HG03159 (cell line): ENCODE measurements around the gene BACE1.
"Not testable (repeated sequence)": the region's sequence is repeated elsewhere in the genome, so short reads cannot be mapped to it uniquely, and the experiment has no call there.

Source experiments
- ATAC-seq: cut with Tn5 transposase; IDR thresholded peaks from one replicate; pipeline ENCODE4 v1.9.1; 2021; ENCODE audit warnings: mild to moderate bottlenecking, moderate library complexity; ENCODE audit not compliant: unreplicated experiment

Gene BACE1

DNA sequence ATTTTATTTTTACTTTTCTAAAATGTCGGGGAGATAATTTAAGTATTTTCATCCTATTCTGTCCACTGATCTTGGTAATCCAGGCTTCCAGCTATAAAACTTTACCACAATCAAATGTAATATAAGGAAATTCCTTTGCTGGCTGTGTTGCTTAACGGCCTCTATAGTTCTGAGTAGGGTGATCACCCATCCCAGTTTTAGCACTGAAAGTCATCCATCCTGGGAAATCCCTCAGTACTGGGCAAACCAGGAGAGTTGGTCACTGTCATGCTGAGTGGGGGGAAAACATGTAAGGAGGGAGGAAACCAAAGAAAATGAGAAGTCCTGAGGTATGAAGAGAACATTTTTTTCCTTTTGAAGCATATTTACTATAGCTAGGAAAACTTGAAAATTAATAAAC is 37.7 kb downstream of the BACE1 start:
- no peak for ATAC-seq

DNA sequence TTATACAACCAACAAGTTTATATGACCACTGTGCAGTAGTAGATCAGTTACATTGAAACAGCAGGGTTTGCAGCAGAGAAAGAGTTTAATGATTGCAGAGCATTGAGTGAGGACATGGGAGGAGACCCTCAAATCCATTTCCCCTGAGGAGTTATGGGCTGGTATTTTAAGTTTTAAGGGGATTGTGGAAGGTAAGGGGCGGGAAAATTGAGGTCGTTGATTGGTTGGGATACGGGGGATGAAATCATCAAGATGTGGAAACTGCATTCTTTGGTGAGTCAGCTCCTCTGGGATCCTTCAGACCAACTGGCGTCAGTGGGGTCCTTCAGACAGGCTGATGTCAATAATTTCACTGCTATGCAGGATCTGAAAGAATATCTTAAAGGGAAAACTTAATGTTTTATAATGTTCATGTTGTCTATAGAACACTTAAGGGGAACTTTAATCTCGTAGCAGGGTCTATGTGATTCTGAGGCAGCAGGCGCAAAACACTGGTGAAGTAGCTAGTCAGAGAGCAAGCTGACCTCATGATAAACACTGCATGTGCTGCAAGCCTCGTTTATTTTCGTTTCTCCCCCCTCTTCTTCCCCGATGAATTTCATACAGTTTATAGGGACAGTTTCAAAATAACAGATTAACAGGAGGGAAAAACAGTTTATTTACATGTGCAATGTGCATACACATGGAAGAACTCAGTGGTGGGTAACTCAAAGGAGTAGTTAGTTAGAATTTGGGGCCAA is 42.3 kb downstream of the BACE1 start:
- ATAC-seq = no peak

DNA sequence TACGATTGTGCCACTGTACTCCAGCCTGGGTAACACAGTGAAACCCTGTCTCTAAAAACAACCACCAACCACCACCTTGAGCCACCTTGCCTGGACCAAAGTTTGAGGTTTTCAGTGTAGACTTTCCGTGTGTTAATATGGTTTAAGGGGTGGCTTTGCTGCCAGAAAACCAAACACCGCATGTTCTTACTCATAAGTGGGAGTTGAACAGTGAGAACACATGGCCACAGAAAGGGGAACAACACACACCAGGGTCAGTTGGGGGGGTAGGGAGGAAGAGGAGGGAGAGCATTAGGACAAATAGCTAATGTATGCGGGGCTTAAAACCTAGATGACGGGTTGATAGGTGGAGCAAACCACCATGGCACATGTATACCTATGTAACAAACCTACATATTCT is 43.9 kb downstream of the BACE1 start:
- ATAC-seq = not testable (repeated sequence)

DNA sequence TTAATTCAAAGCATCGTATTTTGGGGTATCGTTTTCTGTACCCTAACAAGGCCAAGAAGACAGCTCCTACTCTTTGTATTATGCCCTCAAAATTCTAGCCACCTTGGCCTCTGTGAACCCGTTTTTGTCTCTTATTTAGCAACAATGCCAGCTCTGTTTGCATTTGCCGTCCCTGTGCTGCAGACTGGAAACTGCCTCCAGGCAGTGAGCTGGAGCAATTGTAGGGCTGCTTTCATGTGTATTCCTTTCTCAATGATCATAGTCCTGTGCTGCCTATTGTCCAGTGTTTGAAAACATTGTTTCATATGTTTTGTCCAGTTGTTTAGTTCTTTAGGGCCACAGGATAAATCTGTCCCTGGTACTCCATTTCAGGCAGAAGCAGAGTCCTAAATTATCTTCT is 44.8 kb downstream of the BACE1 start:
- no peak for ATAC-seq

DNA sequence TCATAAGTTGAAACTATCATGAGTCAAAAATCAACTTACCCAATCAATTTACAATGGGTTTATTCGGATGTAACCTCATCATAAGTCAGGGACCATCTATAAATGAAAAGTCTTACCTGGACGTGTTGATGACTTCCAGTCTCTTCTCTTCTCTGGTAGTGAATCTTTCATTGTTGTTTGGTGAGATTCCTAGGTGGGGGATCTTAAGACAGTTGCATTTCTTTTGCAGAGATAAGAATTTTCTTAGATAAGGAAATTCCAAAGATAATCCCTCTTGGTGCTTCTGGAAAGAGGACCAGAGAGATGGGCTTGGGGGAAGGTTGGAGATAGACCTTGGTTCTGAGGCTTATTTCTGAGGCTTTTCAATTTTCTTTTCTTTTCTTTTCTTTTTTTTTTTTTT is 46.2 kb downstream of the BACE1 start:
- ATAC-seq = no peak

DNA sequence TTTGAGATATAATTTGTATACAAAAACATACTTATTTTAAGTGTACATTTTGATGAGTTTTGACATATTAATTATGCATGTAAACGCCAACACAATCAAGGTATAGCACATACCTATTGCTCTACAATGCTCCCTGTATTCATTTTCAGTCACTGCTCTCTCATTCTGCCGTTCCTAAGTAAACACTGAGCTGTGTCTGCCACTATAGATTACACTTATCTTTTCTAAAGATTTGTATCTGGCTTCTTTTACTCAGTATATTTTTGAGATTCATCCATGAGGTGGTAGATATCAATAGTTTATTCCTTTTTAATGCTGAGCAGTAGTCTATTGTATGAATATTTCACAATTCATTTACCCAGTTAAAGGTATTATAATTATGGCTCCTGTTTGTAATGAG is 50.3 kb downstream of the BACE1 start:
- no peak for ATAC-seq

DNA sequence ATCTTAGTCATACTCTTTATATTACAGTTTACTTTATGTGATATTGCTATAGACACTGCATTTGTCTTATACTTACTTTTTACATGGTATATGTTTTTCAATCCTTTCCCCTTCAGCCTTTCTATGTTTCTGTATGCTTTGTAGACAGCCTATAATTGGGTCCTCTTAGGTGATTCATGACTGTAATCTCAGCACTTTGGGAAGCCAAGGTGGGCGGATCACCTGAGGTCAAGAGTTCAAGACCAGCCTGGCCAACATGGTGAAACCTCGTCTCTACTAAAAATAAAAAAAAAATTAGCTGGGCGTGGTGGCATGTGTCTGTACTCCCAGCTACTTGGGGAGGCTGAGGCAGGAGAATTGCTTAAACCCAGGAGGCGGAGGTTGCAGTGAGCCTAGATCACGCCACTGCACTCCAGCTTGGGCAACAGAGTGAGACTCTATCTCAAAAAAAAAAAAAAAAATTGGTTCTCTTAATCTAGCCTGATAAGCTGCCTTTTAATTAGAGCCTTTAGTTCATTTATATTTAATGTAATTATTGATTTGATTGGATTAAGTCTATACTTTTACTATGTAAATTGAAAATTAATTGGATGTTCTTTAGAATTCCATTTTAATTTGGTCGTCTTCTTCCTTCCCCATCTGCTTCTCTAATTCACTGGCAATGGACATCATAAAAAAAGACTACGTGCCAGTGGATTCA is 51.3 kb downstream of the BACE1 start:
- ATAC-seq = not testable (repeated sequence)

DNA sequence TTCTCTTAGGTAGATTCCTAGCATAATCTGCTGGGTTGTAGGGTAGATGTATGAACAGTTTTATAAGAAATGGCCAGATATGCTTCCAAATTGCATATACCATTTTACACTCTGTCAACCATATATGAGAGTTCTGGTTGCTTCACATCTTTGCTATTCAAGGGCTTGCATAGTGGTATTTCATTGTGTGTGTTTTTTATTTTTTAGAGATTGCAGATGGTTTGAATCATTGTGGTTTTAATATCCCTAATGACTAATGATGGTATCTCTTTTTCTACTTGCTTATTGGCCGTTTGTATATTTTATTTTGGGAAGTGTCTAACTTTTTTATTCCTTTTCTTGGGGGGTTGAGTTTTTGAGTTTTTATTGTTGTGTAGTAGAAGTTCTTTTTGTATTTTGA is 56.6 kb downstream of the BACE1 start:
- no peak for ATAC-seq

DNA sequence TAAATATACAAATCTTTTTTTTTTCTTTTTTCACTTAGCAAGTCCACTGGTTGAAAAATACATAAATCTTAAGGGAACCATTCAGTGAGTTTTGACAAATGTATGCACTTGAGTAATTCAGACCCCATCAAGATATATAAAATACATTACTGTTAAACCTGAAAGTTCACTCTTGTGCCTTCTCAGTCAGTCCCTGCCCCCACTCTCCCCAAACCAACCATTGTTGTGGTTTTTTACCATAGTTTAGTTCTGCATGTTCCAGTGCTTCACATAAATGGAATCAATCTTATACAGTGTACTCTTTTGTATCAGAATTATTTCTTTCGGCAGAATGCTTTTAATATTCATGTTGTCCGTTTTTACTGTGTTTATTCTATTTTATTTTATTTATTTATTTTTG is 57.5 kb downstream of the BACE1 start:
- no peak for ATAC-seq

DNA sequence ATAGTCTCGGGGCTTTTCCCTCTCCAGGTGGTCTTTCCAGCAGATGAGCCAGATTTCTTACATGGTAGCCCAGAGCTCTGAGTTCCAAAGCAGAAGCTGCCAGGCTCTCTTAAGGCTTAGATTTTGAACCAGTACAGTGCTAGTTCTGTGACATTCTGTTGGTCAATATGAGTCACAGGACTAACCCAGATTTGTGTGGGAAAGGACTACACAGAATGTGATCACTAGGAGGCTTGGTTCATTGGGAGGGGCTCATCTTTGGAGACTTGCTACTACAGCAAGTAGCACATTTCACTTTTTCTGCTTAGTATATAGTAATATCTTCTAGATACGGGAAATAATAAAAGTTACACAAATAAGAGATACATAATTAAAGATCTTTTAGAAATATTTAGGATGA is 59.5 kb downstream of the BACE1 start:
- no peak for ATAC-seq

DNA sequence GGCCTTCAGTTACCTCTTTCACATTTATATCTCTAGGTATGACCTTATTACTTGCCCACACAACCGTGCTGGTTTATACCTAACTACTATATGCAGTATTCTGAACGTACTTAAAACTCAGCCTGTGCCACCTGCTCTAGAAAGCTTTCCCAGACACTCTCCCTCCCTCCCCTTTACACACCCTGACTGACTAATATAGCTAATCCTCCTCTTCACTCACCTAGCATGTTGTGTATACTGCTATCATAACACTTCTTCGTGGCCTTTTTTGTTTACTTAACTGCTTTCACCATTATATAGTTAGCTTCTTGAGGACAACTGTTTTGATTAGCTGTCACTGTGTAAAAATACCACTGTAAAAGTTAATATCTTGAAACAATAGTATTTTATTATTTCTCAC is 60.1 kb downstream of the BACE1 start:
- no peak for ATAC-seq

DNA sequence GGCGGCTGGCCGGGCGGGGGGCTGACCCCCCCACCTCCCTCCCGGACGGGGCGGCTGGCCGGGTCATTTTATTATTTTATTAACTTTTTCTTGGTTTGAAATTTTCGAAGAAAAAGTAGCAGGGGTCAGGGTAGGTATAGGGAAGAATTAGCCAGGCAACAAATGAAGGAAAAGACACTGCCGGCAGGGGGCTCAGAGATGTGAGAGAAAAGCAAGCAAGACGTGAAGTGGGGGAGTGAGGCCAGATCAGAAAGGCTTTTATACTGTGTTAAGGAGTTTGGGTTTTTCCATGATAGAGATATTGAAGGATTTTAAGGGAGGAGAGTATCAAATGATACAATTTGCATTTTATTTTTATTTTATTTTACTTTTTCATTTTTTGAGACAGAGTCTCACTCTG is 64.5 kb downstream of the BACE1 start:
- no peak for ATAC-seq

DNA sequence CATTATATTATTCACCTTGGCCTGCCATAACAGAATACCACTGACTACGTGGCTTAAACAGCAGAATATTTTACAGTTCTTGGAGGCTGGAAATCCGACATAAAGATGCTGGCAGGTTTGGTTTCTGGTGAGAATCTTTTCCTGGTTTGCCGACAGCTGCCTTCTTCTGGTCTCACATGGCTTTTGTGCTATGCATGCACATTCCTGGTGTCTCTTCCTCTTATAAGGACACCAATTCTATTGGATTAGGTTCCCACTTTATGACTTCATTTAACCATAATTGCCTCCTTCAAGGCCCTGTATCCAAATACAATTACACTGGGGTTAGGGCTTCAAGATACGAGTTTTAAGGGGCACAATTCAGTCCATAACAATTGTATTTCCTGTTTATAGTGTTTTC is 66.5 kb downstream of the BACE1 start:
- ATAC-seq = no peak

DNA sequence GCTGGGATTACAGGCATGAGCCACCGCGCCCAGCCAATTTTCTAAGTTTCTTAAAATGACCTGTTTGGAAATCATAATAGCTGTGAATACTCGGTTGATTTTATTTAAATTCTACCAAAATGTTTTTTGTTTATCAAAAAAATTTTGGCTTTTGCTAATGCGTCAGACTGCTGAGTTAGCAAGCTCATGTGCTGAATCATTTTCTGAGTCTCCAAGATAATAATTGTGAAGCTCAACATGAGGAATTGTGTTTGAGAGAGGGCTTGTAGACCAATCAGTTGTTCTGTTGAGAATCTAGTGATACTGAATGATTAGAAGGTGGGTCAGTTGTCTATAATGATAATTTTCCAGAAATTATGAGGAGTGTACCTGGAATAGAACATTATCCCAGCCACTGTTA is 67.7 kb downstream of the BACE1 start:
- no peak for ATAC-seq

DNA sequence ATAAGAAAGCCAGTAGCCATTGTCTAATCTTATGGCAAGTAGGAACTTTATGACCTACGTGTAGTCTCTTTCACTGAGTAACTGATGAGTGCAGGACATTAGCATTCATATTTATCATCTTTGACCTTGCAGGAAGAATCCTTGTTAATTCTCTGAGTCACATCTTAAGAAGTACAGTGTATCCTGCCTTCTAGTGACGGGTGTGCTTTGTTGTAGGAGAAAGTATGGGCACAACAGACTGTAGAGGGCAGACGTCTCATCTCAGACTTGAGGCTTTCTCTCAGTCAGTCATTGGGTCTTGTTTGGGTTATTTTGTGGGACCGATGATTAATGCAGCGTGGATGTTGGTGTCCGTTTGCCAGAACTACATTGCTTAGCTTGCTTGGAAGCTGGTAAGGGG is 76.8 kb downstream of the BACE1 start:
- ATAC-seq = no peak

DNA sequence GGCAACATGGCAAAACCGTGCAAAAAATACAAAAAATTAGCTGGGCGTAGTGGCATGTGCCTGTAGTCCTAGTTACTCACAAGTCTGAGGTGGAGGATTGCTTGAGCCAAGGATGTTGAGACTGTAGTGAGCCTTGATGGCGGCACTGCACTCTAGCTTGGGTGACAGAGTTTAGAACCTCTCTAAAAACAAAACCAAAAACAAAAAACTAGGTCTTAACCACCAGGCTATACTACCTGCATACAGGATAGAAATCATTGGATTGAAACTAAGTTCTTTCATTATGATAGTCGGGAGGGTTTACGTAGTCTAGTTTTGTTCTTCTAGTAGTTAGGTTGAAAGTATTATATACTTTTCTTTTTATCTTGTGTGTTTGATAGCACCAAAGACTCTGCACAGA is 77.8 kb downstream of the BACE1 start:
- no peak for ATAC-seq
